Middle frontal gyrus (tissue), 1 donor: Measurements from ENCODE around the gene FAM111B.
"Not testable (repeated sequence)": the region's sequence is repeated elsewhere in the genome, so short reads cannot be mapped to it uniquely, and the experiment has no call there.

Experiments used
- DNase-seq: peaks from one replicate; pipeline ENCODE4 v3.0.0-alpha.2; 2015; ENCODE audit warnings: low spot score; ENCODE audit errors: extremely low spot score

FAM111B gene

DNA sequence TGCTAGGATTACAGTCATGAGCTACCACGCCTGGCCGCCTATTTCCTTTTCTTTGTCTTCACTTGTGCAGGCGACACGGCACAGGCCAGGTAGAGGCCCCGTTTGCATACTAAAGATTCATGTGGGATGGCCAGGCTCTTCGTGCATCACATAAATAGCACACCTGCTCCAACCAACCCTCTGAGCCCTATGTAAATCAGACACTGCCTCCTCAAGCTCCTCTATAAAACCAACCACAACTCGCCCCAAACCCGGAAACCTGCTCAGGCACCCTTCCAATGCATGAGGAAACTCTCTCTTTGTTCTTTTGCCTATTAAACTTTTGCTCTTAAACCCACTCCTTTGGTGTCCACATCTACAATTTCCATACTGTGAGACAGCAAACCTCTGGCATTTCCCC lies 9.1 kb upstream of the FAM111B start:
- DNase-seq, result not testable (repeated sequence)

GRCh38 chr11:59102259-59102765 lies 4.7 kb upstream of the FAM111B start:
- no peak for DNase-seq

- not testable (repeated sequence) for DNase-seq
Measured at GRCh38 chr11:59107721-59108120, 684 bp downstream of the FAM111B start.

DNA sequence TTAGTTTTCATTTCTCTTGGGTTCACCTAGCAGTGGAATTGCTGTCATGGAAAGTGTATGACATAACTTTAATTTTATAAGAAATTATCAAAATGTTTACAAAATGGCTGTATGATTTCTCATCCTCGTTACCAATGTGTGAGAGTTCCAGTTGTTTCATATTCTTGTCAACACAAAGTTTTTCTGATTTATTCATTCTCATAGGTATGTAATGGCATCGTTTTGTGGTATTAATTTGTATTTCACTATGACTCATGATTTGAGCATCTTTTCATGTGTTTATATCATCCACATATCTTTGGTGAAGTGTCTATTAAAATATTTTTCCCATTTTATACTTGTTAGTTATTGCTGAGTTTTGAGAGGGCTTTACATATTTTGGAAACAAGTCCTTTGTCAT lies 5.5 kb downstream of the FAM111B start:
- no peak for DNase-seq

GRCh38 chr11:59114344-59114743 lies 7.3 kb downstream of the FAM111B start:
- no peak for DNase-seq

- DNase-seq, result no peak
Measured at GRCh38 chr11:59115553-59115952, 8.5 kb downstream of the FAM111B start.

GRCh38 chr11:59117774-59118173 lies 10.7 kb downstream of the FAM111B start:
- DNase-seq, result no peak

DNA sequence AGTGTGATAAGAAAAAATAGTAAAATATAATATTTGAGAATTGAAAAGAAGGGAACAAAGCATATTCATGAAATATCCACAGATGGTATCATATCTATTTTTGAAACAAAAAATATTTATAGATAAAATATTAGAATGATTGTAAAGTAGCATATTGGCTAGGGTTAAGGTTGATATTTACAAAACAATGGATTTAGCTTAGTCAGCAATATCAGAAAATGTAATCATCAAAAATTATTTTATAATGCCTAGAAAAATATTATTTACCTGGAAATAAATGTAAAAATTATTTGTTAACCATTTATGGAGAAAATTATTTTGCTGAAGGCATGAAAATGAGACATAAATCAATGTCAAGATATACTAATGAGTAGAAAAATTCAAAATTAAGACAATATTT lies 12.8 kb downstream of the FAM111B start:
- DNase-seq, result no peak

GRCh38 chr11:59135648-59136461 lies 28.8 kb downstream of the FAM111B start:
- DNase-seq, result peak; percentile 46

GRCh38 chr11:59136551-59136950 lies 29.5 kb downstream of the FAM111B start:
- DNase-seq, result not testable (repeated sequence)

DNA sequence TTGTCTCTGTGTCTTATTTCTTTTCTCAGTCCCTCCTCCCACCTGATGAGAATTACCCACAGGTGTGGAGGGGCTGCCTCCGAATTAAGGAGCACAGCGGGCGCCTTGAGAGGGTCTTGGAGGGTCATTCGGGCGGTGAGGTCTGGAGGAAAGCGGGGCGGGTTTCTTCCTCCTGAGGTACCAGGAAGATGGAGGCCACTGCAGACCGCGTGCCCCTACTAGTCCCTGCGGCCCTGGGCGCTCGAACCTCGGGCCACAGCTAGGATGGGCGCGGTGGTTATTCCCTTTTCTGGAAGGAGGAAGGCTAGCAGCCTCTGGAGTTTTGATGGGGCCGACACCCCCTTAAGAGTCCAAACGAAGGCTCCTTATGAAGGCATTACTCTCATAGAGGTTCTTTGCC lies 30.2 kb downstream of the FAM111B start:
- no peak for DNase-seq

GRCh38 chr11:59138643-59139042 lies 31.6 kb downstream of the FAM111B start:
- no peak for DNase-seq

GRCh38 chr11:59141191-59141590 lies 34.2 kb downstream of the FAM111B start:
- no peak for DNase-seq

DNA sequence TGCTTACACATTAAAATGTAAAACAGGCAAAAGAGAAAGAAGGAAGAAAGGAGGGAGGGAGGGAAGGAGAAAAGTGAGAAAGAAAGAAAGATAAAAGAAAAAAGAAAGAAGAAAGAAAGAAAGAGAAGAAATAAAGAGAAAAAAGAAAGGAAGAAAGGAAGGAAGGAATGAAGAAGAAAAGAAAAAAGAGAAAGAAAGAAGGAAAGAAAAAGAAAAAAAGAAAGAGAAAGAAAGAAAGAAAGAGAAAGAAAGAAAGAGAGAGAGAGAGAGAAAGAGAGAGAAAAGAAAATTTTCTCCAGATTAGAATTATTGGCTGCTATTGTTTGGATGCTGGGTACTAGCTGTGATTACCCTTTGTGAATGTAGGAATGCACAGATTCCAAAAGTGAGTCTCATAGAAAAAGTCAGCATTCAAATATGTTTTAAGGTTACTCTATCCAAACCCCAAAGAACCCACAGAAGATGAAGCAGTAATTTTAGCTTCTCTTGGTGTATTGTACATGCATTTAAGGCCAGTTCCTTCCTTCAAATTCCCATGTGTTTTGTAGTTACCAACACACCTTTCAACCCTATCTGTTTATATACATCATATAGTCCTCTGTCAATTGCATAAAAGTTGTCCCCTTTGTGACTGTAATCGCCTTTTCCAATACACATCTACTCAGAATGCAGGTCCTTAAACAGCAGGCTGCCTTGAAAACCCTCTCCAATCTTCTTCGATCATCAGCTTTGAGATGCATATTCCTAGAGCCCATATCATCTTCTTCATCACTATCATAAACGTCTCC lies 34.8 kb downstream of the FAM111B start:
- DNase-seq, result no peak

- peak; percentile 28 for DNase-seq
Measured at GRCh38 chr11:59142530-59143507, 35.8 kb downstream of the FAM111B start, which contains the start of gene FAM111A. TSS of gene FAM111A (plus strand) at chr11:59142856. CDS start at chr11:59148873, 6,017 bp downstream.

GRCh38 chr11:59144096-59144495 lies 37.1 kb downstream of the FAM111B start:
- no peak for DNase-seq

- DNase-seq, result no peak
Measured at GRCh38 chr11:59144579-59145345, 37.7 kb downstream of the FAM111B start.

DNA sequence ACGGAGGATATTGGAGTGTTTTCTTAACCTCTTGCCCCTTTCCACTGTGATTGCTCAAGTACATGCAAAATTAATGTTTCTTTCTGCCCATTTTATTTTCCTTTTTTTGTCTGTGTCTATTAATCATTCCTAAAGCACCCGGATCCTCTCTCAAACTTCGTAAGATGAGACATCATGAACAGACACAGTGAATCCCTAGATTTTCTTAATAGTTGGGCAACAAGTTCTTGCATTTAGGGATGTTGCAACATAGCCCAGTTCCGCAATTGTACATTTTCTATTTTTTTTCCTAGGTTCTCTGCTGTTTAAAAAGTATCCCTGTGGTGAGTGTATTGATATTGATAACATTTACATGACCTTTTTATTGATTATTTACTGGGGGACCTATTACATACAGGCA lies 38.5 kb downstream of the FAM111B start:
- DNase-seq, result no peak

GRCh38 chr11:59151761-59152160 lies 44.7 kb downstream of the FAM111B start:
- no peak for DNase-seq

- DNase-seq, result no peak
Measured at GRCh38 chr11:59152312-59152951, 45.4 kb downstream of the FAM111B start.
